Kidney (tissue), 14 donors: ENCODE measurements around the gene NDUFAF8. TPM values are rescaled to one million over a fixed set of nuclear protein-coding genes. Genes with fewer than 3 reads are reported as not detected.
A peak's percentile ranks its signal among the peaks of the same experiment; 100 is the strongest.

ENCODE experiments used
- DNase-seq, 5 donors: peaks; one replicate each; pipeline ENCODE4 v3.0.0-alpha.2; 2013 to 2020
- FAIRE-seq: peaks from 2 replicates; lab custom pipeline; 2012; peaks lifted over from hg19 to GRCh38; lab: Jason Lieb, UNC
- H3K27ac ChIP-seq, 2 donors: one replicate each; pipeline ENCODE4 v1.7.0; 2013; ENCODE audit warnings: low read depth in 2 of 2, low read length in 2 of 2, inconsistent platforms in 1 of 2
- H3K27me3 ChIP-seq: one replicate; pipeline ENCODE4 v1.7.1; 2013; ENCODE audit warnings: low read length, inconsistent platforms; ENCODE audit not compliant: control insufficient read depth, insufficient read depth
- H3K36me3 ChIP-seq, 3 donors: one replicate each; pipeline versions ENCODE4 v1.7.0 to v1.7.1; 2013; ENCODE audit warnings: low read length in 3 of 3, control low read depth in 1 of 3, inconsistent platforms in 1 of 3; ENCODE audit not compliant: insufficient read depth in 3 of 3, control insufficient read depth in 2 of 3
- H3K4me1 ChIP-seq, 3 donors: one replicate each; pipeline versions ENCODE4 v1.7.0 to v1.7.1; 2013; ENCODE audit warnings: low read length in 3 of 3, inconsistent platforms in 1 of 3, low read depth in 1 of 3; ENCODE audit not compliant: control insufficient read depth in 2 of 3, insufficient read depth in 2 of 3
- H3K4me3 ChIP-seq, 3 donors: one replicate each; pipeline versions ENCODE4 v1.7.0 to v1.8.1; 2013; ENCODE audit warnings: low read length in 3 of 3, control low read depth in 1 of 3, inconsistent platforms in 1 of 3
- H3K9ac ChIP-seq, 3 donors: one replicate each; pipeline versions ENCODE4 v1.7.0 to v1.7.1; 2013; ENCODE audit warnings: low read length in 3 of 3, control low read depth in 1 of 3, inconsistent platforms in 1 of 3
- H3K9me3 ChIP-seq, 3 donors: one replicate each; pipeline versions ENCODE4 v1.7.0 to v1.7.1; 2013; ENCODE audit warnings: low read length in 3 of 3, control low read depth in 1 of 3, inconsistent platforms in 1 of 3; ENCODE audit not compliant: control insufficient read depth in 2 of 3, insufficient read depth in 1 of 3
- CTCF ChIP-seq: IDR thresholded peaks from 3 replicates; pipeline ENCODE4 v1.5.1; 2012; ENCODE audit warnings: mild to moderate bottlenecking, moderate library complexity, borderline replicate concordance; ENCODE audit not compliant: insufficient read depth; ENCODE audit errors: extremely low read depth
- intact Hi-C: fragments of 100-400 bp; cut with DNase I; formaldehyde crosslinking; loops from one replicate; pipeline ENCODE4 v1.11.1; 2022
- polyA plus RNA-seq: library from polyadenylated mRNA; stranded (reverse); fragments of 350-450 nt; fragmentation: Illumina TruSeq; extraction: RNeasy Lipid Tissue Mini Kit (QIAGEN cat#74804); gene quantifications from one replicate; pipeline ENCODE4 v1.2.3, GENCODE V29; 2014; ENCODE audit warnings: low read depth, low replicate concordance; ENCODE audit not compliant: insufficient read depth
- total RNA-seq: library from RNA; stranded (reverse); fragmentation: NEBNext Ultra II Directional; extraction: Animal tissue kit (Norgen Biotek cat#: 25700); gene quantifications from one replicate; pipeline ENCODE4 v1.2.1, GENCODE V29; 2021
- donor health status: control.
- donor health status: control.
- donor health status: control.
- donor health status: control.
- donor health status: control.
- donor health status: DM: yes; HTN: yes; CAD: no.
- donor health status: Normal renal cell carcinoma (clear cell type).

The NDUFAF8 gene
- total and polyA plus RNA-seq, 2 donors from 2014 or later: 38.6 to 134 TPM

GRCh38 chr17:81236784-81237183, 2.3 kb upstream of the NDUFAF8 start:
- no peak overlapping the region for H3K27ac ChIP-seq
- H3K9ac ChIP-seq: no peak overlapping the region
- TF ChIP-seq CTCF: no peak
- H3K36me3 ChIP-seq: peaks cover 0 to 4% (median 0%) of the 10 kb centered on the region in 3 donors
- no peaks in the 10 kb centered on the region for H3K9me3 ChIP-seq
- FAIRE-seq: no peak
- H3K27me3 ChIP-seq: no peaks in the 10 kb centered on the region
- peaks cover 0 to 19% (median 8%) of the 10 kb centered on the region in 3 donors for H3K4me1 ChIP-seq
- no peak overlapping the region for H3K4me3 ChIP-seq
- DNase-seq: peak in 1 of 5 donors; percentile 69
- intact Hi-C loops: no loop called here

- Histone ChIP-seq H3K27ac (no peak overlapping the region), H3K36me3 (peaks cover 0 to 4% (median 0%) of the 10 kb centered on the region in 3 donors), H3K27me3 (no peaks in the 10 kb centered on the region), H3K4me1 (peaks cover 0 to 19% (median 8%) of the 10 kb centered on the region in 3 donors), H3K9me3 (no peaks in the 10 kb centered on the region), H3K4me3 (peak overlapping the region; percentile 59 to 87 (median 64)), H3K9ac (peak overlapping the region; percentile 11 to 62 (median 41))
- no peak for TF ChIP-seq CTCF
- DNase-seq: peak in 1 of 5 donors; percentile 72
- intact Hi-C loops: no loop called here
- no peak for FAIRE-seq
These were observed 1.3 kb upstream of the NDUFAF8 start for GRCh38 chr17:81237591-81238489.

- FAIRE-seq: no peak
These were observed 666 bp upstream of the NDUFAF8 start for GRCh38 chr17:81238490-81238814.

More at GRCh38 chr17:81238490-81238814, 666 bp upstream of the NDUFAF8 start:
- Histone ChIP-seq H3K9ac (peak overlapping the region; percentile 11 to 62 (median 41)), H3K36me3 (peaks cover 0 to 4% (median 0%) of the 10 kb centered on the region in 3 donors), H3K4me1 (peaks cover 0 to 19% (median 8%) of the 10 kb centered on the region in 3 donors), H3K9me3 (no peaks in the 10 kb centered on the region), H3K27me3 (no peaks in the 10 kb centered on the region), H3K27ac (no peak overlapping the region), H3K4me3 (peak overlapping the region; percentile 59 to 87 (median 64))
- DNase-seq: no peak
- TF ChIP-seq CTCF: no peak
- intact Hi-C loops: no loop called here
